ENCODE results near the gene INSYN2B.

DNA sequence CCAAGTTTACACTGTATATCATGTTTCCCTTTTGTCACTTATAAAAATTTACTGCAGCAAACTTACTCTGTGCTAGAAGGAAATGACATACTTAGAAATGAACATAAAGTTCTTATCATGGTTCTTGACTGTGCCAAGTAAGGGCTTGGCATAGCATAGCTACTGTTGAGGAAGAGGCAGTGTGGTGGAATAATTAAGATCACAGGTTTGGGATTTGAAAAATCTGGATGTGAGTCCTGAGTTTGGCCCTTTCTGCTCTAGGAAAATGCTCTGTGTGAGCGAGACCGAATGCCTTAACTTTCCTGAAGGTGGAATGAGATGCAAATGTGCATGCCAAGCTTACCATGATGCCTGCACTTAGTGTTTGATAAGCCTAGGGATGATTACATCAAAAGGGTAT, 99.5 kb downstream of the INSYN2B start:
- TF ChIP-seq, protein P1, sequence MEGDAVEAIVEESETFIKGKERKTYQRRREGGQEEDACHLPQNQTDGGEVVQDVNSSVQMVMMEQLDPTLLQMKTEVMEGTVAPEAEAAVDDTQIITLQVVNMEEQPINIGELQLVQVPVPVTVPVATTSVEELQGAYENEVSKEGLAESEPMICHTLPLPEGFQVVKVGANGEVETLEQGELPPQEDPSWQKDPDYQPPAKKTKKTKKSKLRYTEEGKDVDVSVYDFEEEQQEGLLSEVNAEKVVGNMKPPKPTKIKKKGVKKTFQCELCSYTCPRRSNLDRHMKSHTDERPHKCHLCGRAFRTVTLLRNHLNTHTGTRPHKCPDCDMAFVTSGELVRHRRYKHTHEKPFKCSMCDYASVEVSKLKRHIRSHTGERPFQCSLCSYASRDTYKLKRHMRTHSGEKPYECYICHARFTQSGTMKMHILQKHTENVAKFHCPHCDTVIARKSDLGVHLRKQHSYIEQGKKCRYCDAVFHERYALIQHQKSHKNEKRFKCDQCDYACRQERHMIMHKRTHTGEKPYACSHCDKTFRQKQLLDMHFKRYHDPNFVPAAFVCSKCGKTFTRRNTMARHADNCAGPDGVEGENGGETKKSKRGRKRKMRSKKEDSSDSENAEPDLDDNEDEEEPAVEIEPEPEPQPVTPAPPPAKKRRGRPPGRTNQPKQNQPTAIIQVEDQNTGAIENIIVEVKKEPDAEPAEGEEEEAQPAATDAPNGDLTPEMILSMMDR (IDR thresholded peaks at IDR 0.05; ENCODE audit: insufficient read depth, low read length, poor library complexity, severe bottlenecking) = no peak
- no peak for TF ChIP-seq EZH2phosphoT487 (conservative IDR thresholded peaks at IDR 0.05; ENCODE audit: low read length)
